Daoy (cell line): ENCODE results near the gene UTP15. TPM values are rescaled to one million over a fixed set of nuclear protein-coding genes. Genes with fewer than 3 reads are reported as not detected.

ENCODE experiments used
- DNase-seq: peaks from one replicate; pipeline ENCODE4 v3.0.0-alpha.2; 2015; ENCODE audit warnings: low read depth
- total RNA-seq: library from RNA; depleted of rRNA; stranded (reverse); fragments of >200 nt; shearing (Covaris generic); gene quantifications from 2 replicates; pipeline ENCODE4 v1.2.3, GENCODE V29; 2014; rRNA removed

Gene UTP15, protein sequence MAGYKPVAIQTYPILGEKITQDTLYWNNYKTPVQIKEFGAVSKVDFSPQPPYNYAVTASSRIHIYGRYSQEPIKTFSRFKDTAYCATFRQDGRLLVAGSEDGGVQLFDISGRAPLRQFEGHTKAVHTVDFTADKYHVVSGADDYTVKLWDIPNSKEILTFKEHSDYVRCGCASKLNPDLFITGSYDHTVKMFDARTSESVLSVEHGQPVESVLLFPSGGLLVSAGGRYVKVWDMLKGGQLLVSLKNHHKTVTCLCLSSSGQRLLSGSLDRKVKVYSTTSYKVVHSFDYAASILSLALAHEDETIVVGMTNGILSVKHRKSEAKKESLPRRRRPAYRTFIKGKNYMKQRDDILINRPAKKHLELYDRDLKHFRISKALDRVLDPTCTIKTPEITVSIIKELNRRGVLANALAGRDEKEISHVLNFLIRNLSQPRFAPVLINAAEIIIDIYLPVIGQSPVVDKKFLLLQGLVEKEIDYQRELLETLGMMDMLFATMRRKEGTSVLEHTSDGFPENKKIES
- 31.7 and 60.3 TPM in 2 replicates for total RNA-seq

DNA sequence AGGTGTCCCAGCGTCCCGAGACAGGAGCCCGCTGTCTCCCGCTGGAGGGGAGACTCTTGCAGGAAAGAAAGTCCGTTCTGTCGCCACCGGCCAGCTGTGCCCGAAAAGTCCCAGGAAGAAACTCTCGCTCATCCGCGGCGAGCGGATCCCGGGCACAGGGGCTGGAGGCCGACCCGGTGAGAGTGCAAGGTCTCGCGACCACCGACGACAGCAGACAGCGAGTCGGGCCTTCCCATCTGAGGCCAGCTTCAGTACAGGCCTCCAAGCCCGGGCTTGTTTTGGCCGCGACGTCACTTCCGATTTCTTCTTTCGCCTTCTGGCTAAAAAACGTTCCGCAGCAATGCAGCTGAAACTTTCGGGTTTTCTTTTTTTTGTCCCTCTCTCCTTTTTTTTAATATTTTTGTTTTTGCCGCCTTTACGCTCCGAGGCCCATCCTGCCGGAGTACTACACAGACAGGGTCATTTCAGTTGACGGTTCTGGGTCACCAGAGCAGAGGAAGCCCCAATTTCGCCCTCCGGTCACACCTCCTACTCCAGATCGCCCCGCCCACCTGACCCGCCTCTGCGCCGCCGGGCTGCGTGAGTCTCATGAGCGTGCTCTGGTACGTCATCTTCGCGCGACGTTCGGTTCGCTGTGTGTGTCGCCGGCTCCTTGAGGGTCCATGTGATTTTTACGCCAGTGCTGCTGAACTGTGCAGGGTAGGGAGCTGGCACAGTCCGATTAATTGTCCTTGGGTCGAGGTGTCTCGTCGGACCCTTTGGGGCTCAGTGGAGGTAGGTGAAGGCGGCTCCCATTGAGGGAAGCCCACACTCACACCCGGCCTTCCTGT, at the start of gene UTP15, which contains the start of gene ANKRA2:
TSS of gene UTP15 (plus strand) at position 605 of the 830 bp plus-strand sequence. CDS start 1,602 bp downstream, outside the sequence.
TSS of gene ANKRA2 (minus strand) at position 501 of the 830 bp plus-strand sequence. CDS start 2,758 bp downstream, outside the sequence.
- peak; percentile 100 for DNase-seq

DNA sequence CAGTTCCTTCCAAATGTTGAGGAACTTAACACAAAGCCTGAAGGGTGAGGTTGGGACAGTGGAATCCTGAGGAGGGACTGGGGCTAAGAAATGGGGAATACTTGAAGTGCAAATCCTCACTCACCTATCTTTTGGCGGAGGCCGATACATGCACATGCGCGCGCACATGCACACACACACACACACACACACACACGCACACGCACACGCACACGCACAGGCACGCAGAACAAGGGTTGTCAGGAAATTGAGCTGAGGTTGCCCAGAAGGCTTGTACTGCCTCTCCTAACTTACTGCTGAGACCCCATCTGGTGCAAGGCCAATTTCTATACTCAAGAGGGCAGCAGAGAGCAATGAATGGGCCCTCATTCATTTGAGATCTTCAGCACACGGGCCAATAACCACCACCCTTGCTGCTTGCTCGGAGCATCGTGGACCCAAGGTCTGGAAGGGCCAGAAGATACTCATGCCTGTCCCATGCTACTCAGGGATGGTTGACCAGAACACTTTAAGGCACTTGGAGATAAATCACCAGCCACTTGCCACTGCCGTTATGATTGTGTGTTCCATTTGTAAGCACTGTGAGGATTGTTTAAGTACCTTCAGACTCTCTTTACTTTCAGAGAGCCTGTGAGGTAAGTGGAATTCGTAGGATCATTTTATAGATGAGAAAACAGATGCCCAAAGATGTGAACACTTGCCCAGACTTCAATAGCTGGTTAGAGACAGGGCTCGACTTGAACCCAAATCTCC, 45.8 kb upstream of the UTP15 start:
- DNase-seq: peak; percentile 82

DNA sequence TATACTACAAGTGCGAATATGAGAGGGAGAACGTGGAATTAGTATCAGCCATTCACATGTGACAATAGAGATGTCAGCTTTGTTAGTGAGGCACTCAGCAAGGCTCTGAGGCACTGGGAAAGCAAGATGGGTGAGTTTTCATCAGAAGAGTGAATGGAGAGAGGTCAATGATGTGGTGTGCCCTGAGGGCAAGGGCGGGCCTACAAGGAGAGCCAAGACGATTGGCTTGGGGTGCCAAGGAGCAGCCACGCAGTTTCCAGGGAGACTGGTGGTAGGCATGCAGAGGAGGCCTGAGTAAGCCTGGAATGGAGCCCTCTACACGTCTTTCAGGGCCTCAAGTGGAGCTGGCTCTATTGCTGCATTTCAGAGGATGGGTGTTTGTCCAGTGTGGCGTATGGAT, 42.6 kb upstream of the UTP15 start:
- DNase-seq: no peak

DNA sequence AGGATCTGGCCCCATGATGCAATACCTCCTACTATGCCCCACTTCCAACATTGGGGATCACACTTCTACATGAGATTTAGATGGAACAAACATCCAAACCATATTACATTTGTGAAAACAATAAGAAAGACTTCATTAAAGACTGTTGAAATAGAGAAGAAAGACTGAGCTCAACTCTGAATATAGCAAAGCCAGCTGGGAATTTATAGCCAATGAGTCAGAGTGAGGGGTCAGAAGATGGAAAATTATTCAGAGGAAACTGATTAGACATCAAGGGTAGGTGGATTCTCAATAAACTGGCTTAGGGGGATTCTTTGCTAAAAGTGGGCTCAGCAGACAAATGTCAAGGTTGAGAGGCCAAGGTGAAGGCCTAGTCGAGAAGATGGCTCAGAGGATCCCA, 41.7 kb upstream of the UTP15 start:
- DNase-seq: no peak

DNA sequence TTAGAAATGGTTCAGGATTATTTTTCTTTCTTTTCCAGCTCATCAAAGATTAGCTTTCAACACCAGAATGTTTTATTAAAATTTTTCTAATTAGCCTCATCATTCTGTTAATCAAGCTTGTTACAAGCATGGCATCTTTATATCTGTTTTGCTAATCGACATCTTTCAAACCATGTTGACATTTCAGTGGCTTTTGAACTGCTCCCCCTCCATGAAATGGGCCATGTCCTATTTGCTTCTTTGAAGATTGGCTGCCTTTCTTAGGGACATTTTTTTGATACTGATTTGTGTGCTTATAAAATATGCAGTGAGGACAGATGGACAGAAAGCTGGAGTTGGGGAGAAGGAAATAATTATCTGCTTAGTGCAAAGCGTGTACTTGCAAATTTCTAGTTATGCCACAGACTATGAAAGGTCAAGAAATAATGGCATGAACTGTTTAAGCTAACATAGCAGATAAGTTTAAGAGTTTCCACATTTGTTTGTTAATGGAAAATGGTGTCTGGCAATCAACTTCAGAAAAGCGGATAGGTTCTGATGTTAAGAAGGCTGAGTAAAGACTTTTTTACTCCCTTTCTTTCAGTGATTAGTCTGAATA, 39.8 kb upstream of the UTP15 start:
- no peak for DNase-seq

DNA sequence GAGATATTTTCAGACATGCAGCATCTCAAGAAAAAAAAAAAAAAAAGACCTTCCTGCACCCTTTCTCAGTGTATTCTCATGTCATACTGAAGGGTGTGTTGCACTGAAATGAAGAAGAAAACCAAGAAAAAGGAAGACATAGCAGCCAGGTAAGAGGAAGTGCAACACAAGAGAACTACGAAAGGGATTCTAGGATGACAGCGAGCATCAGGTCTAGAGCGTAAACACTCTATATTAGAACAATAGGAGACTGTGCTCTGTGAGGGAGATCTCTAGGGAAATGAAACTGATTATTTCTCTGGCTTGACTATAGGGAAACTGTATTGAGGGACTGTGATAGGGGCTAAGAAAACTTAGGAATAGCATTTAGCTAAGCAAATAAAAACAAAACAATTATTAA, 37.3 kb upstream of the UTP15 start:
- DNase-seq: no peak

DNA sequence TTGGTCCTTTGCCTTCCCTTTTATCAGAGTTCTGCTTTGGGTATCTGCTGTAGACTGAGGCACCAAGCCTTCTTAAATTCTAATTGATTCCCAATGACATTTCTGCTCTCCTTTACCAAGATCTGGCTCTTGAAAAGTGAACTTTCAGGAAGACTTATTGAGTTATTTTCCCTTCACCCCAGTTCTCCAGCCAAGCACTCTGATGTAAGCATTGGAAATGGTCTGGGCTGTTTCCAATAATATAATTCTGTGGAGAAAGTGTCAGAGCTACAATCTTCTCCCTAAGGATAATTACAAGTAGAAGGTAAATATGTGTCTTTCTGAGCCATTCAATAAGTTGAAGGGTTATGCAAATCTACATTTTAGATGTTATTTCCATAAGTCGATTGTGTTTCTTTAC, 36.5 kb upstream of the UTP15 start:
- no peak for DNase-seq

DNA sequence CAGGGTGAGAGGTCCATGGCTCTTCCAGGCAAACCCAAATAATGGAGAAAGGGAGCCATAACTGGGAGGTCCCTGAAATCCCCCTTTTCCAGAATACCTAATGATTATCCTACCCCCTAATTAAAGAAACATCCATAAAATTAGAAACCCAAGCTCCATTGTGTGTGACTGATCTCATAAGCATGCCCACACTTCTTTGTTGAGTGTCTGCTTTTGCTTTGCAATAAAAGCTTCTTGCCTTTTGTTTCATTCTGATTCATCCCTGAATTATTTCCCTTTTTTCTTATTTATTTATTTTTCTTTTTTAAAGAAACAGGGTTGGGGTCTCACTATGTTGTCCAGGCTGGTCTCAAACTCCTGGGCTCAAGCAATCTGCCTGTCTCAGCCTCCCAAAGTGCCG, 34.2 kb upstream of the UTP15 start:
- DNase-seq: no peak

DNA sequence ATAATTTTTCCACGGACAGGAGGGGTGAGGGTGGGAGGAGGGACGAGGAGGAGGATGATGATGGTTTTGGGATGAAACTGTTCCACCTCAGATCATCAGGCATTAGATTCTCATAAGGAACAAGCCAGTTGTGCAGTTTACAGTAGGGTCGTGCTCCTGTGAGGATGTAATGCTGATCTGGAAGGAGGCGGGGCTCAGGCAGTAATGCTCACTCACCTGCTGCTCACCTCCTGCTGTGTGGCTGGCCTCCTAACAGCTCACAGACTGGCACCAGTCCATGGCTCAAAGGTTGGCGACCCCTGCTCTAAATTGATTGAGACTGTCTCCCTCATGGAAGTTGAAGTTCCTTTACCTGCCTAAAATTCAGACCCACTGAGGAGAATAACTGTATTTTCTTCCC, 33.3 kb upstream of the UTP15 start:
- DNase-seq: no peak

DNA sequence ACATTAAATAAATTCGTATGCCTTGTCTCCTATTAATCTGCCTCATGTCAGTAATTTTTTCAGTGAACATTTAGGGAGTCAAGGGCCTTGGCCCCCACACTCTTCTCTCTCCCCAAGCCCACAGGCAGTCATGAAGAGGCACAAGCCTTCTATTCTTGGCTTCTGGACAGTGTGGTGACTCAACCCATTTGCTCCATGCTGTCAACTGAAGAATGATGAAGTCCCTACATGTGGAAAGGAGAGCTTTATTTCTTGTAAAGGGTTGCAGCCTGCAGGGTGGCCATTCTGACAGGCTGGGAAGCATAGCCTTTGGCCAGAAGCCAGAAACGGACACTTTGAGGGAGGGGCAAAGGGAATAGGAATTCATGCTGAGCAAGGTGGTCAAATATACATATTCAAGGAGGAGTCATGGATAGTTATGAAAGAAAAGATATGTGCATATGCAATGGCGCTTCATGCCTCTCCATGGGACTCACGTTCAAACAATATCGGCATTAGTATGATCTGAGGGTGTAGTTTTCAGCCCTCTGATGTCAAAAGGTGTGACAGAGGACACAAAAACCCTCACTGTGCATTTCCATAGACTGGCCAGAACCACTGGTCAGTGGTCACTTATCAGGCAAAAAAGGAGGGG, 31.4 kb upstream of the UTP15 start:
- no peak for DNase-seq

DNA sequence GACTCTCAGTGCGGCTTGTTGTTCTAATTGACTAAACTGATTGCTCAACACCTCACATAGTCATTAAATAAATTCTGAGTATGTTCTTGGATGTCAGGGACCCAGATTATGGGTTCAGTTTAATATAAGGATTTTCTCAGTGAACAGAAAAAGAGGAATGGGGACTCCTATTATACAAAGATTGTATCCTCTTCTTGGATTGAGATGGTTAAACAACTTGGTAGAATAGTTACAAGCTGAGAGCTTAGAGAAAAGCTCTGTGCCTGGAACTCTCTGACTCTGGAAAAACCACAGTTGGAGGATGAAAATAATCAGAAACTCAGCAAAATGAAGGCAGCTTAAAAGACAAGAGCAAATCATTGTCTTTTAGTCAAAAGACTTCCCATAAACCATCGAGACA, 30.6 kb upstream of the UTP15 start:
- DNase-seq: no peak

DNA sequence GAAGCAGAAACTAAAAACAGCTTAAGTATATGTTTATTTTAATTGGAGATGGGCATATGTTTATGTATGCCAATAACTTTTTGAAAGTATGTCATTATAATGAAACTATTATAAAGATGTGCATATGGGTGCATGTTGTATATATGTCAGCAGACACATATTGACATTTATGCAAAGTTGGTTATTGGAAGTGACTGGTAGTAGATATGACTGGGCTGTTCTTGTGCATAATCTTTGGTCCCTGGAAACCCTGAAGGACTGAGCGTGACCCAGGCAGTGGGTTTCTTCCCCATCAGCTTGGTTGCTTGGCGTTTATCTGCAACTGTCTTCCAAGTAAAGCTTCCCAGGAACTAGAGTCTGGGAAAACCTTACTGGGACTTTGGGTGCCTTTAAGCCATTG, 25.8 kb upstream of the UTP15 start:
- no peak for DNase-seq

DNA sequence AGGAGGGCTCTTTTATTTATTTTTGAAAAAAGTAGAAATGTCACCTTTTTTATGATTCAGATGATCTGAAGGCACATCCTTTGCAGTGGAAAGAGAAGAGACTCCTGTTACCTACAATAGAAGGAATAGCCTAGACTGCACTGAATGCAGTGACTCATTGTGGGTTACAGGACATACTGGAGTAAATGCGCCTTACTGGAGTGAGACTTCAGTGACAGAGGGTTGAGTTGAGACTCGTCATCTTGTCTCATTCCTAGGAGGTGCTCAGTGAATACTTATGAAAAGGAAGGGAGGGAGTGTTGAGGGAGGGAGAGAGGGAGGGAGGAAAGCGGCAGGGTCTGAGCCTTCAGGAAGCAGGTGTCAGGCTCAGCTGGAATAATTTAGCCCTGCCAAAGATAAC, 25.4 kb upstream of the UTP15 start:
- peak; percentile 78 for DNase-seq

DNA sequence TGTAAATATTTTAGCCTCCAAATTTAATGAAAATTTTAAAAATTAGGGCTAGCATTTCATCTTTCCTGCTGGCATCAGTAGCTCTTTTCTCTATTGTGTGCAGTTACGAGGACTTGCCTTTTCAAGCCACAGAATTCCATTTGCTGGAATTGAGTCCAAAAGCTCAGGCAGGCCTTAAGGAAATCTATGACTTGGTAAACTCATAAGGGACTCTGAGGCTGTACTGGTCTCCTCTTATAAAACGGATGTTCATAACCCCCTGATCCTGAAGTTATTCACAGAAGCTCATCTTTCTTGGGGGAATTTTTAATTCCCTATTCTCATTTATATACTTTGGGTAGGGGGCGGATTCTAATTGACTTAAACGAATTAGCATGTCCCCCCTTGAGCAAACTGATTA, 23.5 kb upstream of the UTP15 start:
- DNase-seq: no peak

DNA sequence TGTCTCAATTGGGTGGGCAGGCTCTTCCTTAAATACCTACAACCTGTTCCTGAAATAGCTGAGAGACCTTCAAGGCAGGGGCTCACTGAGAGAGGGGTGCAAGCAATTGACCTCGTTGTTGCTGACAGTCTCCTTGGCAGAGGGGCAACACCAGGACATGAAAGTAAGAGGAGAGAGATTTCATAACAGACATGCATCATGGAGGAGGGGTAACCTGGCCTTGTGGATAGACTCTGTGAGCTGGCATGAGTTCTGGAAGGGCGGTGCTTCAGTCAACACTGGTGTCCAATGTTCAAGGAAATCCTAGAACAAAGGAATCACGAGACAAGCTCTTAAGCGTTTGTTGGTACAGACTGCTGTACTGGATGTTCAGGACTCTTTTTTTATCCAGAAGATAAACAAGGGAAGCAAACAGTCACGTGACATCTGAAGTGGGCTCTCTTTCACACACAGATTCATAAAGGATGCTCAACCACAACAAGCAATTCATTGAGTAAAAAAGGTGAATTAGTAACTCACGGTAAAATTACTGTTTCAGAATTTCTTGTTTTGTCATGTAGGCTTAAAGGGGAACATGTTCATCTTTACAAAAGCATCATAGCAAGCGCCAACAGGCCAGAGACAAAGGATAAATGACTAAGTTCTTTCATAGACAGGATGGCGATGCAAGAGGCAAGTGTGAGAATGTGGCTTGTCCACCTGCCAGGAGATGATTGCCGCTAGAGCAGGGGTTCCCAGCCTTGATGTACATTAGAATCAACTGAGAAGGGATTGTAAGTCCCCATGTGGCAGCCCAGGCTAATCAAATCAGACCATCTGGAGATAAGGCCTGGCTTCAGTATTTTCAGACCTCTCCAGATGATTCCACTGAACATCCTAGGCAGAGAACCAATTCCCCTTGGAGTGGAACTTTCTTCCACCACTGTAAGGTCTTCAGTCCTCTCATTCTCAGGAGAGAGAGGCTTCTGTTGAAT, 20.8 kb upstream of the UTP15 start:
- no peak for DNase-seq

DNA sequence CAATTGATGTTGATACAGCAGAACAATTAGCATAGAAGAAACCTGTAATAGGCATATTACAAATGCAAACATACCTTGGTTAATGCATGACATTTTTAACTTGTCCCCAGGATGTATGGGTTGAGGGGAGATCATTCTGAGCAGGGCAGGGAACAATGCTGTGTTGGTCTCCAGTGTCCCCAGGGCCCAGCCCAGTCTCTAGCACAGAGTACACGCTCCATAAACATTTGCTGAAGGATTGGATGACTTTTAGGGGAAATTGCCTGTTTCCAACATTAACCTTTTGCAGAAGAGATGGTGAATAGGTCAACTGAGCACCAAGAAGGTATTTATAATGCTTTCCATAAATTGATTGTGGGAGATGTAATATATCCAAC, 20.2 kb upstream of the UTP15 start:
- no peak for DNase-seq

DNA sequence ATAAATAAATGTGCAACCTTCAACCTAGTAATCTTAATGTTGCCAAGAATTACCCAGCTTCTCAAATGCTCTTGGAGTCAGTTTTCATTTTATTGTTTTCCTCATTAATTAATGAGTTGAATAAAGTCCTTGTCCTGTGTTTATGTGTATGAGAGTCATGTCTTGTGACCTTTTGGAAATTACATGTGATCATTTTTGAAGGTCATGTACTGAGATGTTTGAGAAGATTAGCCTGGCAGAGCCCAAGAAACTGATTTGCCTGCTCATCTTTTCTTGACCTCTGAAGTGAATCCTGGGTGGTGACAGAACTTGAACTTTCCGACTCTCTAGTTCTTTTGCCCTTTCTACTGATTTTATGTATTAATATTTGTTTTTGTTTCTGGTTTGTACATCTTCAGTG, 15.5 kb upstream of the UTP15 start:
- no peak for DNase-seq

DNA sequence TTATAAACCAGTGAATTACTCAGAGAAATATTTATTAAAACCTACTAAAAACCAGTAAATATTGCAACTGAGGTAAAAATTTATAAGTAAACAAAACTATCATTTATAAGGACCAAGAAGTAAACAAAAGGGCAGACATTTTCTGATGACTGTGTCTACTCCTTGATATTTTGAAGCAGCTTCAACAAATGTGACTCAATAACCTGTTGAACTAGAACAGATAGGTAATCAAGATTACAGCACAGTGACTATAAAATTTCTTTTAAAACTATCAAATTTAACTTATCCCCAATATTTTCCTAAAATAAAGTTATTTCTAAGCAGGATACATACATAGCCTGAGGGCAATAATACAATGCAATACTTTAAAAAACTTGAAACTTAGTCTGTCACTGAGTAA, 12.9 kb upstream of the UTP15 start:
- DNase-seq: no peak

DNA sequence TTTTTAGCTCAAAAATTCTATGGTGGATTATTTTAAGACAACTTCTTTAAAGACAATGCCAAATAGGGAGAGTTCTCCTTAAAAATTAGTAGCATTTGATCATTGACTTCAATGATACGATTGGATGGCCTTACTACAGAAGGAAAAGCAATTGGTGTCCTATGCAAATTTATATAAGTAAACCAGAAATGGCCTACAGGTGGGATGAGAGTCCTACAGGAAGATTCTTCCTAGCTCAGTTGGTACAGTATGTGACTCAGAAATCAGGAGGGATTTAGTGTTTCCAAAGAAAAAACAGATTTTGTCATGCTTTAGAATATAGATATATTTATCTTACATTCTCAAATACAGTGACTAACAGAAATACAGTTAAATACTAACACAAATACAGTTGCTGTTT, 6.6 kb upstream of the UTP15 start:
- no peak for DNase-seq

DNA sequence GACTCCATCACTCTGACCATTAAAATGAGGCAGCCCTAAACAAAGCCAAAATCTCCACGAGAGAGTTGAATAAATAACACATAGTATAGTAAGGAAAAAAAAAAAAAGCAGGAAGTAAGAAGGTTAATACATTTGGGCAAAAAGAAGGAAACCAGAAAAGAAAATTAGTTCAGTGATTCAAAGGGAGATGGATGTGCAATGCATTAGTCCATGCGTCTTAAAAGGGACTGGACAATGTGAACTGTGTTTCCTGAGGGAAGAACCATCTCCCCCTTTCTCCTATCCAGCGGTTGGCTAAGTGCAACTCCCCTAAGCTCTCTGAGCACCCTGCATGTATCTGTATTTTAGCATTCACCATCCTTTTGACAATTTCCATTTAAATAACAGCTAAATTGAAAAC, 1.5 kb upstream of the UTP15 start:
- no peak for DNase-seq
